H9 (cell line): Measurements from ENCODE around the gene MTERF4. TPM values are rescaled to one million over a fixed set of nuclear protein-coding genes. Genes with fewer than 3 reads are reported as not detected.

ENCODE experiments used
- DNase-seq: peaks from one replicate; pipeline ENCODE4 v3.0.0-alpha.2; 2017
- H2AFZ ChIP-seq: one replicate; pipeline ENCODE4 v1.6.1; 2013; ENCODE audit warnings: mild to moderate bottlenecking, low read length, control low read depth, moderate library complexity
- H2AK5ac ChIP-seq: 2 replicates; pipeline ENCODE4 v1.6.1; 2013; ENCODE audit warnings: low read length, control low read depth, mixed read lengths; ENCODE audit not compliant: insufficient read length
- H2BK120ac ChIP-seq: one replicate; pipeline ENCODE4 v1.6.1; 2013; ENCODE audit warnings: low read depth, mild to moderate bottlenecking, low read length, control low read depth, inconsistent platforms; ENCODE audit not compliant: poor library complexity, severe bottlenecking
- H2BK12ac ChIP-seq: 2 replicates; pipeline ENCODE4 v1.6.1; 2013; ENCODE audit warnings: low read length, control low read depth, mixed read lengths, low read depth; ENCODE audit not compliant: insufficient read length
- H2BK15ac ChIP-seq: 2 replicates; pipeline ENCODE4 v1.6.1; 2013; ENCODE audit warnings: low read depth, low read length, control low read depth
- H2BK20ac ChIP-seq: one replicate; pipeline ENCODE4 v1.6.1; 2013; ENCODE audit warnings: low read depth, mild to moderate bottlenecking, low read length, control low read depth, inconsistent platforms; ENCODE audit not compliant: poor library complexity, severe bottlenecking
- H2BK5ac ChIP-seq: 2 replicates; pipeline ENCODE4 v1.6.1; 2013; ENCODE audit warnings: low read length, control low read depth, mixed read lengths; ENCODE audit not compliant: insufficient read length
- H3K14ac ChIP-seq: 2 replicates; pipeline ENCODE4 v1.6.1; 2013; ENCODE audit warnings: low read length, control low read depth; ENCODE audit not compliant: insufficient read depth
- H3K18ac ChIP-seq: 2 replicates; pipeline ENCODE4 v1.6.1; 2013; ENCODE audit warnings: low read depth, mild to moderate bottlenecking, mixed read lengths, low read length, control low read depth; ENCODE audit not compliant: insufficient read length
- H3K23ac ChIP-seq: 2 replicates; pipeline ENCODE4 v1.6.1; 2013; ENCODE audit warnings: low read length, control low read depth, mixed read lengths, low read depth; ENCODE audit not compliant: insufficient read length
- H3K23me2 ChIP-seq: 2 replicates; pipeline ENCODE4 v1.6.1; 2013; ENCODE audit warnings: low read depth, mild to moderate bottlenecking, mixed read lengths, low read length, control low read depth; ENCODE audit not compliant: insufficient read length, poor library complexity, severe bottlenecking
- H3K27ac ChIP-seq: 2 replicates; pipeline ENCODE4 v1.5.1; 2013; ENCODE audit warnings: low read length, control low read depth, mixed read lengths, low read depth; ENCODE audit not compliant: insufficient read length
- H3K27me3 ChIP-seq: 2 replicates; pipeline ENCODE4 v1.6.1; 2013; ENCODE audit warnings: low read length, control low read depth, inconsistent platforms; ENCODE audit not compliant: insufficient read depth
- H3K4ac ChIP-seq: 2 replicates; pipeline ENCODE4 v1.6.1; 2013; ENCODE audit warnings: low read depth, mild to moderate bottlenecking, control low read depth, inconsistent platforms, low read length, moderate library complexity
- H3K4me1 ChIP-seq: 2 replicates; pipeline ENCODE4 v1.6.1; 2013; ENCODE audit warnings: low read length, control low read depth, inconsistent platforms; ENCODE audit not compliant: insufficient read depth
- H3K4me2 ChIP-seq: 2 replicates; pipeline ENCODE4 v1.6.1; 2013; ENCODE audit warnings: low read length, control low read depth, mixed read lengths; ENCODE audit not compliant: insufficient read length, insufficient read depth
- H3K56ac ChIP-seq: 2 replicates; pipeline ENCODE4 v1.6.1; 2013; ENCODE audit warnings: low read depth, mild to moderate bottlenecking, mixed read lengths, low read length, control low read depth; ENCODE audit not compliant: insufficient read length
- H3K79me1 ChIP-seq: 2 replicates; pipeline ENCODE4 v1.6.1; 2013; ENCODE audit warnings: low read depth, mild to moderate bottlenecking, moderate library complexity, low read length, control low read depth, inconsistent platforms; ENCODE audit not compliant: insufficient read depth, poor library complexity, severe bottlenecking
- H3K79me2 ChIP-seq: 2 replicates; pipeline ENCODE4 v1.6.1; 2013; ENCODE audit warnings: low read length, control low read depth, inconsistent platforms; ENCODE audit not compliant: insufficient read depth
- H3K9ac ChIP-seq: 2 replicates; pipeline ENCODE4 v1.6.1; 2013; ENCODE audit warnings: low read length, control low read depth, mixed read lengths; ENCODE audit not compliant: insufficient read length; ENCODE audit errors: extremely low read depth
- H3K9me3 ChIP-seq: one replicate; pipeline ENCODE4 v1.6.1; 2013; ENCODE audit warnings: low read depth, low read length, inconsistent platforms; ENCODE audit not compliant: control insufficient read depth
- H3T11ph ChIP-seq: one replicate; pipeline ENCODE4 v1.6.1; 2013; ENCODE audit warnings: mild to moderate bottlenecking, low read length, control low read depth, inconsistent platforms
- H4K20me1 ChIP-seq: one replicate; pipeline ENCODE4 v1.6.1; 2013; ENCODE audit not compliant: control insufficient read depth, insufficient read length, insufficient read depth
- H4K5ac ChIP-seq: 2 replicates; pipeline ENCODE4 v1.6.1; 2013; ENCODE audit warnings: low read depth, mild to moderate bottlenecking, mixed read lengths, low read length, control low read depth; ENCODE audit not compliant: insufficient read length
- H4K8ac ChIP-seq: replicated peaks from 2 replicates; pipeline ENCODE4 v1.6.1; 2013; ENCODE audit warnings: low read length, control low read depth, mixed read lengths, low read depth; ENCODE audit not compliant: insufficient read length
- H4K91ac ChIP-seq: 2 replicates; pipeline ENCODE4 v1.6.1; 2013; ENCODE audit warnings: low read depth, mild to moderate bottlenecking, moderate library complexity, mixed read lengths, low read length, control low read depth; ENCODE audit not compliant: insufficient read length
- H3K27ac Mint-ChIP-seq, 3 experiments: 2 replicates in 2 of 3; 3 replicates in 1 of 3; pipeline ENCODE4 v1.8.0; 2020 to 2021; ENCODE audit warnings: mixed read lengths in 3 of 3, mild to moderate bottlenecking in 1 of 3, moderate library complexity in 1 of 3
- H3K27me3 Mint-ChIP-seq: 2 replicates; pipeline ENCODE4 v1.8.0; 2021; ENCODE audit warnings: low read depth, mild to moderate bottlenecking, moderate library complexity, mixed read lengths
- H3K36me3 Mint-ChIP-seq, 3 experiments: 2 replicates in 2 of 3; 3 replicates in 1 of 3; pipeline ENCODE4 v1.8.0; 2020 to 2021; ENCODE audit warnings: low read depth in 3 of 3, mixed read lengths in 3 of 3; ENCODE audit not compliant: insufficient read depth in 1 of 3
- H3K4me1 Mint-ChIP-seq, 2 experiments: 2 replicates each; pipeline ENCODE4 v1.8.0; 2020; ENCODE audit warnings: mixed read lengths in 2 of 2
- H3K4me3 Mint-ChIP-seq, 2 experiments: 2 replicates in 1 of 2; 3 replicates in 1 of 2; pipeline ENCODE4 v1.8.0; 2020 to 2021; ENCODE audit warnings: mild to moderate bottlenecking in 2 of 2, mixed read lengths in 2 of 2, moderate library complexity in 1 of 2
- H3K9me3 Mint-ChIP-seq, 2 experiments: 2 replicates in 1 of 2; 3 replicates in 1 of 2; pipeline ENCODE4 v1.8.0; 2020; ENCODE audit warnings: mild to moderate bottlenecking in 2 of 2, mixed read lengths in 2 of 2, moderate library complexity in 1 of 2
- CTCF ChIP-seq: fragments of 200-600 bp; sonication (generic); conservative IDR thresholded peaks from 3 replicates; pipeline ENCODE4 v1.8.0; 2021; ENCODE audit warnings: antibody characterized with exemption, mild to moderate bottlenecking
- WGBS: extraction: QIAGEN DNeasy Blood & Tissue Kit; methylation state at CpG from one replicate; pipeline ENCODE4 v1.1.7; 2013; ENCODE audit warnings: missing lambda C conversion rate, low lambda C conversion rate, mixed read lengths; ENCODE audit not compliant: insufficient read length; ENCODE audit errors: extremely low coverage; 5-methylcytosine and 5-hydroxymethylcytosine counted together
- total RNA-seq: library from RNA; stranded (reverse); gene quantifications from 2 replicates; pipeline ENCODE4 v1.2.1, GENCODE V29; 2021

The MTERF4 gene
- total RNA-seq, 1 experiment from 2014 or later, result 35.0 TPM

DNA sequence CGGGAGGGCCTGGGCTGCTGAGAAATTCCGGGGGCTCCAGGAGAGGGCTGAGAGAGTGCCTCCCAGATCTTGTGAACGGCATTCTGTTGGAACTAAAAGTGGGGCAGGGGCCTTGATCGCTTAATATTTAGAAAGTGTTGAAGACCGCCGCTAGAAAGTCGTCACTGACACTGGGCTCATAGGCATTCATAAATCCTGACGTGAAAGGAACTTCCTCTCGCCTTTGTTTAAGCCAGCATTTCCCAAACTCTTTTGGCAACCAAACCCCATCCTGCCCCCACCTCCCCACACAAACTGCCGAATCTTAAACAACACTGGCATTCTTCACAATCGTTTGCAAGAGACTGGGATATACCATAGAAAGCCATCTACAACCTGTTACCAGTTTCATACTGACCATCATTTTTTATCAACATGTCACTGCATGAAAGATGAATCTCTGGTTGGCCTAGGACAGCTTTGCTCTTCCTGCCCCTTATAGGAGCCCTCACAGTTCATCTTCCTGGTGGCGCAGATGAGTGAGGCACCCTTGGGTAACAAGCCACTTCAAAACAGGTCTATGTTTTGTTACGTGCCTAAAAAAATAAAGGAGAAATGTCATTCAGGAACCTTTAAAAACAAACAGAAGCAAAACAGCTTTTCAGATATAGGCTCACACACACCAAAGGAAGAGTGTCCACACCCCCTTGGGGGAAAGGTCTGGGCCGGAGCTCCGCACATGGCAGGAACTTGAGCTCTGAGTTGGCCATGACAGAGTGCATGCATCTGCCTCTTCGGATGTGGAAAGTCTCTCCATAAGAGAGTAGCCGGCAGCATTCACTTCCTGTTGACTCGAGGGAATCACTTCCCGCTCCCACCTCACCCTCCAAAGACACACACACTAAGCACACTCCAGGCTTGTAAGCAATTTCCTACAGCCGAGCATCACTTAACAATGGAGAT is 13.0 kb downstream of the MTERF4 start:
- H3K36me3 Mint-ChIP-seq, result peaks cover 20 to 71% (median 64%) of the 10 kb centered on the region in 3 experiments; a peak in 6 of 7 replicates

More for the DNA sequence above, 13.0 kb downstream of the MTERF4 start:
- H4K91ac ChIP-seq, result no peak overlapping the region
- H2BK5ac ChIP-seq, result no peak overlapping the region
- H2BK20ac ChIP-seq, result no peak overlapping the region
- no peak overlapping the region for H3K4me2 ChIP-seq
- Mint-ChIP-seq H3K27me3 (no peaks in the 10 kb centered on the region), H3K4me1 (peaks cover 4 to 6% of the 10 kb centered on the region in 2 experiments), H3K27ac (peak overlapping the region in 1 of 3 experiments; percentile 18; a peak in 1 of 7 replicates), H3K9me3 (no peaks in the 10 kb centered on the region), H3K4me3 (no peak overlapping the region)
- no peak overlapping the region for H3K18ac ChIP-seq
- no peaks in the 10 kb centered on the region for H4K20me1 ChIP-seq
- H3K23me2 ChIP-seq, result no peaks in the 10 kb centered on the region
- H2BK15ac ChIP-seq, result no peak overlapping the region
- no peak overlapping the region for H3K56ac ChIP-seq
- H3K14ac ChIP-seq, result no peak overlapping the region
- no peak overlapping the region for H3K4ac ChIP-seq
- no peak for TF ChIP-seq CTCF
- DNase-seq, result no peak
- no peaks in the 10 kb centered on the region for H3K79me2 ChIP-seq
- no peaks in the 10 kb centered on the region for H3K9me3 ChIP-seq
- peaks cover 3% of the 10 kb centered on the region; the same call in 1 of the 2 replicates for H3K4me1 ChIP-seq
- H4K5ac ChIP-seq, result no peak overlapping the region
- H2BK120ac ChIP-seq, result no peak overlapping the region
- H3K27ac ChIP-seq, result no peak overlapping the region
- H4K8ac ChIP-seq, result no peak overlapping the region
- H3K9ac ChIP-seq, result no peak overlapping the region
- H3K79me1 ChIP-seq, result no peaks in the 10 kb centered on the region
- H3T11ph ChIP-seq, result no peak overlapping the region
- H2AK5ac ChIP-seq, result no peak overlapping the region
- H2AFZ ChIP-seq, result no peak overlapping the region
- no CpG with 5 or more reads among the region's 20 CpGs for WGBS
- no peak overlapping the region for H2BK12ac ChIP-seq
- H3K27me3 ChIP-seq, result no peaks in the 10 kb centered on the region
- no peak overlapping the region for H3K23ac ChIP-seq
